PC-3 (cell line): ENCODE results near the gene APC. TPM values are rescaled to one million over a fixed set of nuclear protein-coding genes. Genes with fewer than 3 reads are reported as not detected.
A peak's percentile ranks its signal among the peaks of the same experiment; 100 is the strongest.

Experiments used
- ATAC-seq: fragments of 200-7000 bp; cut with Tn5 transposase; 2 replicates; pipeline ENCODE4 v1.9.1; 2020; ENCODE audit warnings: mild to moderate bottlenecking, moderate library complexity
- BruUV-seq: library from RNA; stranded (reverse); fragments of 400-500 nt; replicated peaks from 2 replicates; lab custom pipeline; 2021; lab: Mats Ljungman, UMichigan
- CTCF ChIA-PET: fragments of 300-600 bp; sonication (Branson Sonifier 250); formaldehyde crosslinking; loops from one replicate; lab custom pipeline; 2022; ENCODE audit warnings: antibody characterized with exemption; lab: Charles Lee
- POLR2A ChIA-PET: fragments of 300-600 bp; sonication (Branson Sonifier 250); formaldehyde crosslinking; loops from one replicate; lab custom pipeline; 2022; ENCODE audit warnings: antibody characterized with exemption; ENCODE audit not compliant: unreplicated experiment; lab: Charles Lee
- DNase-seq: peaks from one replicate; pipeline ENCODE4 v3.0.0-alpha.2; 2015
- H2AFZ ChIP-seq: fragments of 300-600 bp; sonication (generic); 2 replicates; pipeline ENCODE4 v1.6.0; 2016; ENCODE audit warnings: antibody characterized with exemption, low read length
- H3F3A ChIP-seq: fragments of 300-600 bp; sonication (generic); one replicate; pipeline ENCODE4 v1.6.0; 2017; ENCODE audit warnings: antibody characterized with exemption, low read length, control low read depth, mild to moderate bottlenecking; ENCODE audit not compliant: unreplicated experiment
- H3K27ac ChIP-seq: fragments of 300-600 bp; sonication (generic); 2 replicates; pipeline ENCODE4 v1.5.1; 2016; ENCODE audit warnings: mild to moderate bottlenecking, low read length
- H3K27me3 ChIP-seq: fragments of 300-600 bp; sonication (generic); 2 replicates; pipeline ENCODE4 v1.6.1; 2016; ENCODE audit warnings: low read length, mixed read lengths
- H3K36me3 ChIP-seq: fragments of 300-600 bp; sonication (generic); 2 replicates; pipeline ENCODE4 v1.6.1; 2016; ENCODE audit warnings: low read depth, mixed run types, low read length, mixed read lengths
- H3K4me1 ChIP-seq: fragments of 300-600 bp; sonication (generic); 2 replicates; pipeline ENCODE4 v1.5.1; 2016; ENCODE audit warnings: low read length; ENCODE audit not compliant: insufficient read depth
- H3K4me2 ChIP-seq: fragments of 300-600 bp; sonication (generic); 2 replicates; pipeline ENCODE4 v1.6.0; 2016; ENCODE audit warnings: low read length
- H3K4me3 ChIP-seq: fragments of 300-600 bp; sonication (generic); 2 replicates; pipeline ENCODE4 v1.5.1; 2016; ENCODE audit warnings: mild to moderate bottlenecking, low read length, mixed read lengths
- H3K79me2 ChIP-seq: fragments of 300-600 bp; sonication (generic); 2 replicates; pipeline ENCODE4 v1.6.1; 2017; ENCODE audit warnings: low read length, mixed read lengths
- H3K9ac ChIP-seq: fragments of 300-600 bp; sonication (generic); 2 replicates; pipeline ENCODE4 v1.6.0; 2016; ENCODE audit warnings: mild to moderate bottlenecking, low read length
- H3K9me2 ChIP-seq: fragments of 300-600 bp; sonication (generic); replicated peaks from 2 replicates; pipeline ENCODE4 v1.6.1; 2016; ENCODE audit warnings: mixed run types, low read length, mixed read lengths
- H3K9me3 ChIP-seq: fragments of 300-600 bp; sonication (generic); 2 replicates; pipeline ENCODE4 v1.6.1; 2016; ENCODE audit warnings: low read length, mixed read lengths
- H4K20me1 ChIP-seq: fragments of 300-600 bp; sonication (generic); 2 replicates; pipeline ENCODE4 v1.6.1; 2016; ENCODE audit warnings: low read length, mixed read lengths
- EZH2 ChIP-seq: fragments of 300-600 bp; sonication (generic); IDR thresholded peaks from one replicate; pipeline ENCODE4 v1.6.1; 2017; ENCODE audit warnings: antibody characterized with exemption, mild to moderate bottlenecking, low read length; ENCODE audit not compliant: unreplicated experiment
- EZH2phosphoT487 ChIP-seq: fragments of 300-600 bp; sonication (generic); IDR thresholded peaks from 2 replicates; pipeline ENCODE4 v1.6.1; 2018; ENCODE audit warnings: mild to moderate bottlenecking, antibody characterized with exemption, low read length, borderline replicate concordance
- intact Hi-C: fragments of 100-400 bp; cut with micrococcal nuclease; formaldehyde crosslinking; loops from 2 replicates; pipeline ENCODE4 v1.9.0; 2023
- total RNA-seq: library from RNA; depleted of rRNA; stranded (reverse); fragments of >200 nt; gene quantifications from 2 replicates; pipeline ENCODE4 v1.2.3, GENCODE V29; 2014
- TF ChIP-seq, protein P1 (sequence below): fragments of 300-600 bp; sonication (generic); conservative IDR thresholded peaks from 2 replicates; pipeline ENCODE4 v1.5.1; 2017; ENCODE audit warnings: antibody characterized with exemption, low read depth, mild to moderate bottlenecking, low read length

The APC gene
- total RNA-seq, 1 experiment from 2014 or later: 31.7 TPM

DNA sequence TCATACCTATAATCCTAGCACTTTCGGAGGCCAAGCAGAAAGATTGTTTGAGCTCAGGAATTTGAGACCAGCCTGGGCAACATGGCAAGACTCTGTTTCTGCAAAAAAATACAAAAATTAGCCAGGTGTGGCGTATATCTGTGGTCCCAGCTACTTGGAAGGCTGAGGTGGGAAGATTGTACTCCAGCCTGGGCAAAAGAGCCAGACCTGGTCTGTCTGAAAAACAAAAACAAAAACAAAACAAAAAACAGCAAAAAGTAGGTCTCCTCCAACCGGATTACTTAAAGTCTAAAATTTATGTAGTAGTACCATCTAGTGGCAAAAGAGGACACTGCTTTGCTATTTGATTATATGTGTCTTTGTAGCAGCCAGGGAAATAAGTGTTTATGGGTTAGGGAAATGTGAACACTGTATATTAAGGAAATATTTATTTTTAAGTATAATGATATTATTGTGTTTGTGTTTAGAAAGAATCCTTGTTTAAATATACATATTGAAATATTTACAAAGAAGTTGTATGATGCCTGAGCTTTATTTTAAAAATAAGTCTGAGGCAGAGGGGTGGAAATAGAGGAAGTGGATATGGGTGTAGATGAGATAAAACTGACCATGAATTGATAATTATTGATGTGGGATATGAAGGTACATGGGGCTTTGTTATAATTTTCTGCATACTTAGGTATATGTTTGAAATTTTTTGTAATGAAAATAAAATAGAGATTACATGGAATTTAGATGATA, 20.0 kb downstream of the APC start:
- ChIA-PET CTCF (interaction anchor here (0.7 to 0.8 kb wide), 2 partner anchors 22 to 207 kb away, joined by 4 to 6 read pairs; no protein-coding TSS in a partner anchor), POLR2A (no interaction called here)
- no peaks in the 10 kb centered on the region for H3K9me3 ChIP-seq
- intact Hi-C loops: loop anchor here (1.0 to 5.0 kb wide), 5 partner anchors 51 to 206 kb away; partner anchors contain the start of gene REEP5
- no peaks in the 10 kb centered on the region for H3K36me3 ChIP-seq
- DNase-seq (peak; percentile 79), ATAC-seq (peak; percentile 56)
- peaks cover 22% of the 10 kb centered on the region for H3K4me1 ChIP-seq
- H3K9ac ChIP-seq: peak overlapping the region; percentile 34; the same call in 1 of the 2 replicates
- no peaks in the 10 kb centered on the region for H3K9me2 ChIP-seq
- H3K4me3 ChIP-seq: no peak overlapping the region
- no TSS peak for BruUV-seq
- TF ChIP-seq EZH2 (no peak), EZH2phosphoT487 (no peak)
- TF ChIP-seq, protein P1, sequence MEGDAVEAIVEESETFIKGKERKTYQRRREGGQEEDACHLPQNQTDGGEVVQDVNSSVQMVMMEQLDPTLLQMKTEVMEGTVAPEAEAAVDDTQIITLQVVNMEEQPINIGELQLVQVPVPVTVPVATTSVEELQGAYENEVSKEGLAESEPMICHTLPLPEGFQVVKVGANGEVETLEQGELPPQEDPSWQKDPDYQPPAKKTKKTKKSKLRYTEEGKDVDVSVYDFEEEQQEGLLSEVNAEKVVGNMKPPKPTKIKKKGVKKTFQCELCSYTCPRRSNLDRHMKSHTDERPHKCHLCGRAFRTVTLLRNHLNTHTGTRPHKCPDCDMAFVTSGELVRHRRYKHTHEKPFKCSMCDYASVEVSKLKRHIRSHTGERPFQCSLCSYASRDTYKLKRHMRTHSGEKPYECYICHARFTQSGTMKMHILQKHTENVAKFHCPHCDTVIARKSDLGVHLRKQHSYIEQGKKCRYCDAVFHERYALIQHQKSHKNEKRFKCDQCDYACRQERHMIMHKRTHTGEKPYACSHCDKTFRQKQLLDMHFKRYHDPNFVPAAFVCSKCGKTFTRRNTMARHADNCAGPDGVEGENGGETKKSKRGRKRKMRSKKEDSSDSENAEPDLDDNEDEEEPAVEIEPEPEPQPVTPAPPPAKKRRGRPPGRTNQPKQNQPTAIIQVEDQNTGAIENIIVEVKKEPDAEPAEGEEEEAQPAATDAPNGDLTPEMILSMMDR: peak; percentile 73
- no peaks in the 10 kb centered on the region for H3F3A ChIP-seq
- H4K20me1 ChIP-seq: no peaks in the 10 kb centered on the region
- H3K27ac ChIP-seq: 0 out of 2 replicates have a peak overlapping the region, but pooled peaks have one; percentile 6
- no peaks in the 10 kb centered on the region for H3K79me2 ChIP-seq
- no peak overlapping the region for H3K4me2 ChIP-seq
- peak overlapping the region; percentile 45; the same call in 1 of the 2 replicates for H2AFZ ChIP-seq
- H3K27me3 ChIP-seq: no peaks in the 10 kb centered on the region

DNA sequence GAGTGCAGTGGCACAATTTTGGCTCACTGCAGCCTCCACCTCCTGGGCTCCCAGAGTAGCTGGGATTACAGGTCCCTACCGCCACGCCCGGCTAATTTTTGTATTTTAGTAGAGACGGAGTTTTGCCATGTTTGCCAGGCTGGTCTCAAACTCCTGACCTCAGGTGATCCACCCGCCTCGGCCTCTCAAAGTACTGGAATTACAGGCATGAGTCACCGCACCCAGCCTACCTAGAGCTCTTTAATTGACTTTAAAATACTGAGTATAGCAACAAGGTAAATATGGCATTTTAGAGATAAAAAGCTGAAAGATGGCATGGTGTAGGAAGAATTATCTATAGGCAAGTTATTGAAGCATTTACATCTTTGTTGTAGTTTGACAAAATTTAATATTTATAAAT, 21.0 kb downstream of the APC start:
- peaks cover 22% of the 10 kb centered on the region for H3K4me1 ChIP-seq
- no peak overlapping the region for H3K4me3 ChIP-seq
- H3K27ac ChIP-seq: no peak overlapping the region
- ChIA-PET CTCF (no interaction called here), POLR2A (interaction anchor here (0.5 kb wide), 1 partner anchor 262 kb away, joined by 7 read pairs; no protein-coding TSS in a partner anchor)
- H3K27me3 ChIP-seq: no peaks in the 10 kb centered on the region
- intact Hi-C loops: loop anchor here (5.0 kb wide), 2 partner anchors 111 to 164 kb away; partner anchors contain the start of gene REEP5
- no peak for ATAC-seq
- H3K9ac ChIP-seq: no peak overlapping the region
- no peaks in the 10 kb centered on the region for H3K36me3 ChIP-seq
- no peaks in the 10 kb centered on the region for H3K79me2 ChIP-seq
- no TSS peak for BruUV-seq
- no peaks in the 10 kb centered on the region for H3K9me2 ChIP-seq
- no peak overlapping the region; the same call in 1 of the 2 replicates for H3K4me2 ChIP-seq
- H2AFZ ChIP-seq: no peak overlapping the region
- no peaks in the 10 kb centered on the region for H3F3A ChIP-seq
- TF ChIP-seq EZH2phosphoT487 (no peak), EZH2 (no peak)
- TF ChIP-seq, protein P1: no peak
- peak; percentile 38 for DNase-seq
- no peaks in the 10 kb centered on the region for H4K20me1 ChIP-seq
- no peaks in the 10 kb centered on the region for H3K9me3 ChIP-seq
